ENCODE data around the gene CACFD1. TPM values are rescaled to one million over a fixed set of nuclear protein-coding genes. Genes with fewer than 3 reads are reported as not detected.

CACFD1 gene
- total RNA-seq, 1 experiment from 2014 or later, result 6.9 TPM

GRCh38 chr9:133493428-133493827 is 33.6 kb downstream of the CACFD1 start:
- Histone ChIP-seq H3K9me3 (ENCODE audit: control insufficient read depth in 1 of 2, insufficient read depth in 1 of 2, low read depth in 1 of 2, low read length in 2 of 2) (no peaks in the 10 kb centered on the region), H3K27ac (ENCODE audit: low read depth, low read length) (no peak overlapping the region), H3K79me2 (ENCODE audit: insufficient read depth, low read length) (no peaks in the 10 kb centered on the region), H3K4me1 (ENCODE audit: control insufficient read depth in 1 of 2, insufficient read depth in 2 of 2, low read length in 2 of 2) (no peaks in the 10 kb centered on the region), H3K4me3 (replicated peaks in 1 of 2; ENCODE audit: low read depth in 1 of 2, low read length in 2 of 2) (no peak overlapping the region), H3K36me3 (ENCODE audit: control insufficient read depth in 1 of 2, insufficient read depth in 2 of 2, low read length in 2 of 2) (no peaks in the 10 kb centered on the region), H3K27me3 (ENCODE audit: insufficient read depth, low read length) (no peaks in the 10 kb centered on the region; the same call in 1 of the 2 replicates), H2AFZ (ENCODE audit: low read depth, low read length, poor library complexity, severe bottlenecking) (no peak overlapping the region), H3K9ac (ENCODE audit: low read length) (no peak overlapping the region), H4K20me1 (ENCODE audit: insufficient read depth) (no peaks in the 10 kb centered on the region), H3K4me2 (ENCODE audit: low read length) (no peak overlapping the region), H3K9me2 (ENCODE audit: insufficient read depth) (no peaks in the 10 kb centered on the region)
- ChIA-PET POLR2A (no interaction called here), CTCF (no interaction called here), RAD21 (ENCODE audit: low non-redundant PET in 1 of 2, low total read pairs in 2 of 2, uncharacterized antibody in 2 of 2, unreplicated experiment in 2 of 2) (no interaction called here)
- no peak for ATAC-seq
- TF ChIP-seq ELF1 (IDR thresholded peaks at IDR 0.05; ENCODE audit: borderline replicate concordance, low read depth) (no peak), CTCF (IDR thresholded peaks at IDR 0.05 in 2 of 3, conservative IDR thresholded peaks at IDR 0.05 in 1 of 3; ENCODE audit: borderline replicate concordance in 1 of 3, insufficient read depth in 1 of 3, low read depth in 2 of 3, low read length in 2 of 3) (no peak), SP1 (IDR thresholded peaks at IDR 0.05; ENCODE audit: low read depth) (no peak), EZH2 (IDR thresholded peaks at IDR 0.05) (no peak), ZFX (IDR thresholded peaks at IDR 0.05) (no peak), EGR1 (IDR thresholded peaks at IDR 0.05; ENCODE audit: low read depth) (no peak), TCF7L2 (IDR thresholded peaks at IDR 0.05; ENCODE audit: borderline replicate concordance, extremely low read depth, insufficient read depth, insufficient read length) (no peak), REST (IDR thresholded peaks at IDR 0.05; ENCODE audit: low read depth) (no peak), ZBTB33 (IDR thresholded peaks at IDR 0.05; ENCODE audit: extremely low read depth, insufficient replicate concordance, low read length) (no peak), SRF (IDR thresholded peaks at IDR 0.05; ENCODE audit: low read depth) (no peak), FOSL1 (IDR thresholded peaks at IDR 0.05; ENCODE audit: low read depth) (no peak), YY1 (IDR thresholded peaks at IDR 0.05; ENCODE audit: extremely low read depth, insufficient replicate concordance, low read depth, low read length) (no peak), CEBPB (IDR thresholded peaks at IDR 0.05; ENCODE audit: low read depth) (no peak), JUND (IDR thresholded peaks at IDR 0.05) (no peak), RAD21 (IDR thresholded peaks at IDR 0.05; ENCODE audit: low read depth) (no peak), CBX3 (IDR thresholded peaks at IDR 0.05; ENCODE audit: low read depth) (no peak), EZH2phosphoT487 (IDR thresholded peaks at IDR 0.05; ENCODE audit: borderline replicate concordance) (no peak), ATF3 (IDR thresholded peaks at IDR 0.05) (no peak)
- intact Hi-C loops (cut with micrococcal nuclease), result no loop called here
- BruUV-seq (replicated peaks), result no TSS peak
- DNase-seq (ENCODE audit: low read depth, low spot score), result no peak
